Activated CD4-positive, alpha-beta memory T cell treated with anti-CD3 and anti-CD28 coated beads, Interleukin-2, amount 10 ng/mL, durations not matched to agents 7 days and 5 days (primary cell): ENCODE results near the gene TRMT61A. TPM values are rescaled to one million over a fixed set of nuclear protein-coding genes. Genes with fewer than 3 reads are reported as not detected.
A peak's percentile ranks its signal among the peaks of the same experiment; 100 is the strongest.

Experiments
- CTCF ChIA-PET: fragments of 350-600 bp; sonication (Branson Sonifier 250); formaldehyde crosslinking; loops from one replicate; lab custom pipeline; 2021; ENCODE audit warnings: antibody characterized with exemption, inconsistent platforms; lab: Charles Lee
- POLR2A ChIA-PET: fragments of 350-600 bp; sonication (Branson Sonifier 250); formaldehyde crosslinking; loops from one replicate; lab custom pipeline; 2021; ENCODE audit warnings: antibody characterized with exemption; lab: Charles Lee
- DNase-seq: peaks from one replicate; pipeline ENCODE4 v3.0.0-alpha.2; 2020
- H3K27ac Mint-ChIP-seq: one replicate; pipeline ENCODE4 v1.8.0; 2021; ENCODE audit warnings: mild to moderate bottlenecking, mixed read lengths
- H3K27me3 Mint-ChIP-seq: one replicate; pipeline ENCODE4 v1.8.0; 2021; ENCODE audit warnings: mixed read lengths
- H3K36me3 Mint-ChIP-seq: one replicate; pipeline ENCODE4 v1.8.0; 2021; ENCODE audit warnings: low read depth, mixed read lengths
- H3K4me1 Mint-ChIP-seq: one replicate; pipeline ENCODE4 v1.8.0; 2021; ENCODE audit warnings: mixed read lengths
- H3K4me3 Mint-ChIP-seq: one replicate; pipeline ENCODE4 v1.8.0; 2021; ENCODE audit warnings: mild to moderate bottlenecking, mixed read lengths
- H3K9me3 Mint-ChIP-seq: one replicate; pipeline ENCODE4 v1.8.0; 2021; ENCODE audit warnings: mixed read lengths
- total RNA-seq, 2 experiments: library from RNA; stranded (reverse); gene quantifications; one replicate each; pipeline ENCODE4 v1.2.3, GENCODE V29; 2021

TRMT61A gene
- total RNA-seq, 2 experiments from 2014 or later = 4.5 to 5.1 TPM

GRCh38 chr14:103543721-103544387 is 14.9 kb downstream of the TRMT61A start:
- H3K4me3 Mint-ChIP-seq = no peak overlapping the region
- DNase-seq = no peak
- ChIA-PET CTCF (no interaction called here), POLR2A (no interaction called here)
- no peaks in the 10 kb centered on the region for H3K27me3 Mint-ChIP-seq
- no peaks in the 10 kb centered on the region for H3K9me3 Mint-ChIP-seq
- H3K27ac Mint-ChIP-seq = no peak overlapping the region
- H3K36me3 Mint-ChIP-seq = no peaks in the 10 kb centered on the region
- no peaks in the 10 kb centered on the region for H3K4me1 Mint-ChIP-seq

- no peak for DNase-seq
- H3K27ac Mint-ChIP-seq = no peak overlapping the region
- no peaks in the 10 kb centered on the region for H3K4me1 Mint-ChIP-seq
- CTCF ChIA-PET = interaction anchor here (1.1 to 3.7 kb wide), 2 partner anchors 18 to 26 kb away, joined by 3 to 25 read pairs; no protein-coding TSS in a partner anchor
- no peaks in the 10 kb centered on the region for H3K27me3 Mint-ChIP-seq
- POLR2A ChIA-PET = no interaction called here
- H3K4me3 Mint-ChIP-seq = no peak overlapping the region
- no peaks in the 10 kb centered on the region for H3K36me3 Mint-ChIP-seq
- no peaks in the 10 kb centered on the region for H3K9me3 Mint-ChIP-seq
These were observed 15.6 kb downstream of the TRMT61A start for GRCh38 chr14:103544388-103545218.

- no peaks in the 10 kb centered on the region for H3K36me3 Mint-ChIP-seq
- DNase-seq = no peak
- POLR2A ChIA-PET = interaction anchor here (1.0 to 1.1 kb wide), 2 partner anchors 14 to 26 kb away, joined by 3 read pairs; no protein-coding TSS in a partner anchor
- CTCF ChIA-PET = interaction anchor here (1.1 to 3.7 kb wide), 4 partner anchors 13 to 46 kb away, joined by 3 to 25 read pairs (median 4); no protein-coding TSS in a partner anchor
- no peak overlapping the region for H3K27ac Mint-ChIP-seq
- H3K9me3 Mint-ChIP-seq = no peaks in the 10 kb centered on the region
- no peaks in the 10 kb centered on the region for H3K4me1 Mint-ChIP-seq
- no peak overlapping the region for H3K4me3 Mint-ChIP-seq
- no peaks in the 10 kb centered on the region for H3K27me3 Mint-ChIP-seq
These were observed 16.4 kb downstream of the TRMT61A start for GRCh38 chr14:103545219-103545914.

- ChIA-PET CTCF (interaction anchor here (0.6 to 3.7 kb wide), 5 partner anchors 12 to 46 kb away, joined by 3 to 25 read pairs (median 3); no protein-coding TSS in a partner anchor), POLR2A (interaction anchor here (1.0 to 1.1 kb wide), 2 partner anchors 15 to 27 kb away, joined by 3 read pairs; no protein-coding TSS in a partner anchor)
- H3K27me3 Mint-ChIP-seq = no peaks in the 10 kb centered on the region
- no peak overlapping the region for H3K27ac Mint-ChIP-seq
- no peak for DNase-seq
- no peaks in the 10 kb centered on the region for H3K36me3 Mint-ChIP-seq
- H3K9me3 Mint-ChIP-seq = no peaks in the 10 kb centered on the region
- no peaks in the 10 kb centered on the region for H3K4me1 Mint-ChIP-seq
- H3K4me3 Mint-ChIP-seq = no peak overlapping the region
These were observed 17.1 kb downstream of the TRMT61A start for GRCh38 chr14:103545915-103546651.

GRCh38 chr14:103546652-103547454 is 17.9 kb downstream of the TRMT61A start:
- no peaks in the 10 kb centered on the region for H3K36me3 Mint-ChIP-seq
- no peak overlapping the region for H3K27ac Mint-ChIP-seq
- ChIA-PET POLR2A (interaction anchor here (1.0 kb wide), 1 partner anchor 15 kb away, joined by 3 read pairs; no protein-coding TSS in a partner anchor), CTCF (interaction anchor here (0.6 to 3.7 kb wide), 8 partner anchors 10 to 54 kb away, joined by 3 to 25 read pairs (median 4); no protein-coding TSS in a partner anchor)
- H3K9me3 Mint-ChIP-seq = no peaks in the 10 kb centered on the region
- H3K27me3 Mint-ChIP-seq = no peaks in the 10 kb centered on the region
- no peak overlapping the region for H3K4me3 Mint-ChIP-seq
- peak; percentile 76 for DNase-seq
- H3K4me1 Mint-ChIP-seq = no peaks in the 10 kb centered on the region

- no peak overlapping the region for H3K27ac Mint-ChIP-seq
- ChIA-PET CTCF (interaction anchor here (0.6 to 3.7 kb wide), 6 partner anchors 9 to 55 kb away, joined by 4 to 25 read pairs (median 5); no protein-coding TSS in a partner anchor), POLR2A (no interaction called here)
- no peak for DNase-seq
- no peaks in the 10 kb centered on the region for H3K9me3 Mint-ChIP-seq
- H3K36me3 Mint-ChIP-seq = no peaks in the 10 kb centered on the region
- no peak overlapping the region for H3K4me3 Mint-ChIP-seq
- H3K4me1 Mint-ChIP-seq = no peaks in the 10 kb centered on the region
- H3K27me3 Mint-ChIP-seq = no peaks in the 10 kb centered on the region
These were observed 18.5 kb downstream of the TRMT61A start for GRCh38 chr14:103547455-103547940.

GRCh38 chr14:103547941-103548462 is 19.0 kb downstream of the TRMT61A start:
- CTCF ChIA-PET = interaction anchor here (3.7 kb wide), 1 partner anchor 30 kb away, joined by 25 read pairs; no protein-coding TSS in a partner anchor
- Mint-ChIP-seq H3K9me3 (no peaks in the 10 kb centered on the region), H3K27ac (no peak overlapping the region), H3K4me3 (no peak overlapping the region), H3K4me1 (no peaks in the 10 kb centered on the region), H3K36me3 (no peaks in the 10 kb centered on the region), H3K27me3 (no peaks in the 10 kb centered on the region)
- no peak for DNase-seq
- POLR2A ChIA-PET = no interaction called here

GRCh38 chr14:103548463-103549351 is 19.7 kb downstream of the TRMT61A start:
- no peak overlapping the region for H3K27ac Mint-ChIP-seq
- ChIA-PET POLR2A (no interaction called here), CTCF (interaction anchor here (3.7 kb wide), 1 partner anchor 31 kb away, joined by 25 read pairs; no protein-coding TSS in a partner anchor)
- H3K9me3 Mint-ChIP-seq = no peaks in the 10 kb centered on the region
- no peaks in the 10 kb centered on the region for H3K27me3 Mint-ChIP-seq
- no peaks in the 10 kb centered on the region for H3K4me1 Mint-ChIP-seq
- no peak for DNase-seq
- no peak overlapping the region for H3K4me3 Mint-ChIP-seq
- no peaks in the 10 kb centered on the region for H3K36me3 Mint-ChIP-seq

GRCh38 chr14:103549361-103550311 is 20.6 kb downstream of the TRMT61A start:
- Mint-ChIP-seq H3K4me1 (no peaks in the 10 kb centered on the region), H3K9me3 (no peaks in the 10 kb centered on the region), H3K4me3 (no peak overlapping the region), H3K27ac (no peak overlapping the region), H3K36me3 (peaks cover under 1% of the 10 kb centered on the region), H3K27me3 (no peaks in the 10 kb centered on the region)
- DNase-seq = no peak
- ChIA-PET POLR2A (interaction anchor here (0.8 kb wide), 1 partner anchor 8 kb away, joined by 3 read pairs; no protein-coding TSS in a partner anchor), CTCF (interaction anchor here (1.0 kb wide), 1 partner anchor 31 kb away, joined by 5 read pairs; no protein-coding TSS in a partner anchor)
